ENCODE data around the gene DRD4. TPM values are rescaled to one million over a fixed set of nuclear protein-coding genes. Genes with fewer than 3 reads are reported as not detected.

DRD4 gene
- total RNA-seq, 2 donors from 2014 or later: 0.27 TPM; not detected in 1

GRCh38 chr11:610146-610801, 26.8 kb upstream of the DRD4 start:
- DNase-seq (ENCODE audit: low spot score): no peak
- Histone ChIP-seq H3K4me3 (no peak overlapping the region), H3K4me1 (ENCODE audit: control insufficient read depth in 1 of 2, low read depth in 2 of 2) (peaks cover 13 to 16% of the 10 kb centered on the region in 2 donors), H3K36me3 (peaks cover 78% of the 10 kb centered on the region), H3K27me3 (replicated peaks; ENCODE audit: insufficient read depth) (no peaks in the 10 kb centered on the region), H3K9me3 (no peaks in the 10 kb centered on the region), H3K27ac (no peak overlapping the region)
- TF ChIP-seq CTCF (IDR thresholded peaks at IDR 0.05): no peak
- no peak for ATAC-seq (ENCODE audit: insufficient number of reproducible peaks, low FRiP score, low read depth)

GRCh38 chr11:611001-611996, 25.8 kb upstream of the DRD4 start:
- ATAC-seq (ENCODE audit: insufficient number of reproducible peaks, low FRiP score, low read depth) (no peak), DNase-seq (ENCODE audit: low spot score) (no peak)
- Histone ChIP-seq H3K4me1 (ENCODE audit: control insufficient read depth in 1 of 2, low read depth in 2 of 2) (peaks cover 14 to 20% of the 10 kb centered on the region in 2 donors), H3K9me3 (no peaks in the 10 kb centered on the region), H3K27ac (no peak overlapping the region), H3K4me3 (no peak overlapping the region), H3K27me3 (replicated peaks; ENCODE audit: insufficient read depth) (no peaks in the 10 kb centered on the region), H3K36me3 (peaks cover 69% of the 10 kb centered on the region)
- no peak for TF ChIP-seq CTCF (IDR thresholded peaks at IDR 0.05)

- ATAC-seq (ENCODE audit: insufficient number of reproducible peaks, low FRiP score, low read depth) (no peak), DNase-seq (ENCODE audit: low spot score) (no peak)
- H3K36me3 ChIP-seq: peaks cover 58% of the 10 kb centered on the region
- no peak for TF ChIP-seq CTCF (IDR thresholded peaks at IDR 0.05)
- H3K27me3 ChIP-seq (replicated peaks; ENCODE audit: insufficient read depth): no peaks in the 10 kb centered on the region
- no peak overlapping the region for H3K4me3 ChIP-seq
- H3K27ac ChIP-seq: no peak overlapping the region
- no peaks in the 10 kb centered on the region for H3K9me3 ChIP-seq
- H3K4me1 ChIP-seq (ENCODE audit: control insufficient read depth in 1 of 2, low read depth in 2 of 2): peaks cover 14 to 22% of the 10 kb centered on the region in 2 donors
These were observed 24.7 kb upstream of the DRD4 start for GRCh38 chr11:612201-612960.

- DNase-seq (ENCODE audit: low spot score) (no peak), ATAC-seq (ENCODE audit: insufficient number of reproducible peaks, low FRiP score, low read depth) (no peak)
- no peak for TF ChIP-seq CTCF (IDR thresholded peaks at IDR 0.05)
- H3K36me3 ChIP-seq: peaks cover 53% of the 10 kb centered on the region
- no peaks in the 10 kb centered on the region for H3K9me3 ChIP-seq
- H3K4me1 ChIP-seq (ENCODE audit: control insufficient read depth in 1 of 2, low read depth in 2 of 2): peaks cover 14 to 22% of the 10 kb centered on the region in 2 donors
- H3K27ac ChIP-seq: peak overlapping the region in 1 of 2 donors; percentile 50
- H3K27me3 ChIP-seq (replicated peaks; ENCODE audit: insufficient read depth): no peaks in the 10 kb centered on the region
- H3K4me3 ChIP-seq: no peak overlapping the region
These were observed 24.1 kb upstream of the DRD4 start for GRCh38 chr11:612961-613300.

Data from thoracic aorta (tissue), 2 donors.